ENCODE measurements around the gene ZFP62.

DNA sequence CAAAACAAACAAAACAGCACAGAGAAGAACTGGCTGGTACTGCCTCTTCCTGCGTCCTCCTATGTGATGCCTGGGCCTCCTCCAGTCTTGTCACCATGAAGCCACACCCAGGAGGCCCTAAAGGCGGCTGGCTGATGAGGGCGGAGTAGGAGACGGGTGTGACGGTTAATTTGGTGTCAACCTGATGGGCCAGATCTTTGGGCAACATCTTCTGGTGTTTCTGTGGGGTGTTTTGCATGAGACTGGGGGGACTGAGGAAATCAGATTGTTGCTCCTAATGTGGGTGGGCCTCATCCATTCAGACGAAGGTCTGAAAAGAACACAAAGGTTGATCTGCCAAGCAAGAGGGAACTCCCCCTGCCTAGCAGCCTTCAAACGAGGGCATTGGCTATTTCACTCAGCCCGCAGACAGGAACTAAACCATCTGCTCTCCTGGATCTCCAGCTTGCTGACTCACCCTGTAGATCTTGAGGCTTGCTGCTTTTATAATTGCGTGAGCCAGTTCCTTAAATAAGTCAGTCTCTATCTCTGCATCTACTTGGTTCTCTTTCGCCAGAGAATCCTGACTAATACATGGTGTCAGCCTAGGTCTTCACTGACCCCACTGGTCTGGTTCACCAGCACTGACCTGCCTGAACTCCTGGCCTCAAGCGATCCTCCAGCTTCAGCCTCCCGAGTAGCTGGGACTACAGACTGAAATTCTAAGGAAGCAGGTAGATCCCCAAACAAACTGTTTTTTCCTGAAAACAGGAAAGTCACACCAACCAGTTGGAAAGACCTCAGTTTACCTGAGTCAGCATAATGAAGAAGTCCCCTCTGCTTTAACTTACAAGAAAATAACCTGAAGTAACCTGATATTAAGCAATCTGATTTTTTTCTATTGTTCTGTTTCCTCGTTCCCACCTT, 12.8 kb upstream of the ZFP62 start:
- no peak for TF ChIP-seq EZH2 (IDR thresholded peaks at IDR 0.05; ENCODE audit: borderline replicate concordance, low read length)
- TF ChIP-seq, protein P1, sequence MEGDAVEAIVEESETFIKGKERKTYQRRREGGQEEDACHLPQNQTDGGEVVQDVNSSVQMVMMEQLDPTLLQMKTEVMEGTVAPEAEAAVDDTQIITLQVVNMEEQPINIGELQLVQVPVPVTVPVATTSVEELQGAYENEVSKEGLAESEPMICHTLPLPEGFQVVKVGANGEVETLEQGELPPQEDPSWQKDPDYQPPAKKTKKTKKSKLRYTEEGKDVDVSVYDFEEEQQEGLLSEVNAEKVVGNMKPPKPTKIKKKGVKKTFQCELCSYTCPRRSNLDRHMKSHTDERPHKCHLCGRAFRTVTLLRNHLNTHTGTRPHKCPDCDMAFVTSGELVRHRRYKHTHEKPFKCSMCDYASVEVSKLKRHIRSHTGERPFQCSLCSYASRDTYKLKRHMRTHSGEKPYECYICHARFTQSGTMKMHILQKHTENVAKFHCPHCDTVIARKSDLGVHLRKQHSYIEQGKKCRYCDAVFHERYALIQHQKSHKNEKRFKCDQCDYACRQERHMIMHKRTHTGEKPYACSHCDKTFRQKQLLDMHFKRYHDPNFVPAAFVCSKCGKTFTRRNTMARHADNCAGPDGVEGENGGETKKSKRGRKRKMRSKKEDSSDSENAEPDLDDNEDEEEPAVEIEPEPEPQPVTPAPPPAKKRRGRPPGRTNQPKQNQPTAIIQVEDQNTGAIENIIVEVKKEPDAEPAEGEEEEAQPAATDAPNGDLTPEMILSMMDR (conservative IDR thresholded peaks at IDR 0.05 in 1 of 2, IDR thresholded peaks at IDR 0.05 in 1 of 2; ENCODE audit: extremely low read depth in 1 of 2, insufficient read depth in 1 of 2, low read depth in 1 of 2, low read length in 2 of 2): no peak

Data from mammary epithelial cell (primary cell).